Lower lobe of right lung (tissue), 2 donors: ENCODE measurements around the gene ARTN. TPM values are rescaled to one million over a fixed set of nuclear protein-coding genes. Genes with fewer than 3 reads are reported as not detected.

ENCODE experiments used
- ATAC-seq, 2 donors: fragments of 200-7000 bp; cut with Tn5 transposase; one replicate each; pipeline ENCODE4 v1.9.1; 2020 to 2022; ENCODE audit warnings: mild to moderate bottlenecking in 2 of 2, moderate library complexity in 2 of 2
- DNase-seq: peaks from one replicate; pipeline ENCODE4 v3.0.0-alpha.2; 2020
- H3K27ac ChIP-seq: fragments of 200-600 bp; one replicate; pipeline ENCODE4 v1.8.0; 2022
- H3K27me3 ChIP-seq: fragments of 200-600 bp; one replicate; pipeline ENCODE4 v1.8.0; 2022; ENCODE audit warnings: low read depth
- H3K36me3 ChIP-seq: fragments of 200-600 bp; one replicate; pipeline ENCODE4 v1.8.0; 2022; ENCODE audit warnings: mild to moderate bottlenecking
- H3K4me1 ChIP-seq: fragments of 200-600 bp; one replicate; pipeline ENCODE4 v1.8.0; 2022
- H3K4me3 ChIP-seq: fragments of 200-600 bp; one replicate; pipeline ENCODE4 v1.8.0; 2022; ENCODE audit warnings: mild to moderate bottlenecking
- H3K9me3 ChIP-seq: fragments of 200-600 bp; one replicate; pipeline ENCODE4 v1.8.0; 2022
- CTCF ChIP-seq: fragments of 200-600 bp; IDR thresholded peaks from one replicate; pipeline ENCODE4 v1.8.0; 2022; ENCODE audit warnings: antibody characterized with exemption, mild to moderate bottlenecking
- intact Hi-C: fragments of 100-400 bp; cut with DNase I; formaldehyde crosslinking; loops from one replicate; pipeline ENCODE4 v1.11.0; 2022
- total RNA-seq: library from RNA; stranded (reverse); fragmentation: NEBNext Ultra II Directional; extraction: Animal tissue kit (Norgen Biotek cat#: 25700); gene quantifications from one replicate; pipeline ENCODE4 v1.2.1, GENCODE V29; 2021
- donor health status: DM: no; HTN: yes; CAD: no; lungs with severe emphysema.

The ARTN gene
- total RNA-seq, 1 donor from 2014 or later, result 0.27 TPM

- DNase-seq, result peak; percentile 80
- H3K4me3 ChIP-seq, result peak overlapping the region; percentile 51
- ATAC-seq, result peak; percentile 82 to 89
Observed at GRCh38 chr1:43934101-43934985, 742 bp downstream of the ARTN start.

GRCh38 chr1:43934986-43935324, 1.4 kb downstream of the ARTN start:
- intact Hi-C loops, result no loop called here
- Histone ChIP-seq H3K27ac (no peak overlapping the region), H3K36me3 (peaks cover 5% of the 10 kb centered on the region), H3K9me3 (no peaks in the 10 kb centered on the region), H3K4me3 (no peak overlapping the region), H3K4me1 (peaks cover 35% of the 10 kb centered on the region), H3K27me3 (peaks cover 21% of the 10 kb centered on the region)
- no peak for TF ChIP-seq CTCF
- no peak for DNase-seq
- ATAC-seq, result no peak

More at GRCh38 chr1:43934101-43934985, 742 bp downstream of the ARTN start:
- TF ChIP-seq CTCF, result peak; percentile 82
- Histone ChIP-seq H3K4me1 (peaks cover 35% of the 10 kb centered on the region), H3K27me3 (peaks cover 21% of the 10 kb centered on the region), H3K36me3 (peaks cover 7% of the 10 kb centered on the region), H3K27ac (no peak overlapping the region), H3K9me3 (no peaks in the 10 kb centered on the region)
- intact Hi-C loops, result no loop called here

- Histone ChIP-seq H3K4me1 (peaks cover 35% of the 10 kb centered on the region), H3K9me3 (no peaks in the 10 kb centered on the region), H3K27ac (no peak overlapping the region), H3K36me3 (no peaks in the 10 kb centered on the region), H3K4me3 (peak overlapping the region; percentile 47), H3K27me3 (peaks cover 21% of the 10 kb centered on the region)
- DNase-seq, result no peak
- no peak for ATAC-seq
- intact Hi-C loops, result no loop called here
- no peak for TF ChIP-seq CTCF
Observed at GRCh38 chr1:43935711-43936427, 2.3 kb downstream of the ARTN start.

GRCh38 chr1:43936431-43937151, 3.0 kb downstream of the ARTN start:
- no peak for TF ChIP-seq CTCF
- peak; percentile 63 for DNase-seq
- Histone ChIP-seq H3K27ac (no peak overlapping the region), H3K9me3 (no peaks in the 10 kb centered on the region), H3K27me3 (peaks cover 21% of the 10 kb centered on the region), H3K4me1 (peaks cover 35% of the 10 kb centered on the region), H3K4me3 (peak overlapping the region; percentile 47), H3K36me3 (no peaks in the 10 kb centered on the region)
- intact Hi-C loops, result no loop called here
- ATAC-seq, result peak in 1 of 2 donors; percentile 7

GRCh38 chr1:43937179-43937865, 3.7 kb downstream of the ARTN start:
- Histone ChIP-seq H3K36me3 (no peaks in the 10 kb centered on the region), H3K4me1 (peaks cover 35% of the 10 kb centered on the region), H3K27me3 (peaks cover 21% of the 10 kb centered on the region), H3K27ac (no peak overlapping the region), H3K4me3 (no peak overlapping the region), H3K9me3 (no peaks in the 10 kb centered on the region)
- DNase-seq, result no peak
- no peak for TF ChIP-seq CTCF
- ATAC-seq, result no peak
- intact Hi-C loops, result no loop called here
